Stimulated activated CD8-positive, alpha-beta memory T cell treated with anti-CD3 and anti-CD28 coated beads, Interleukin-15, amount 100 ng/mL, for 1 hour (primary cell): ENCODE data around the gene GNAO1.

Experiments
- DNase-seq: peaks from one replicate; pipeline ENCODE4 v3.0.0-alpha.2; 2020; ENCODE audit warnings: low read depth

Gene GNAO1

GRCh38 chr16:56198006-56198754 is 6.9 kb downstream of the GNAO1 start:
- no peak for DNase-seq

GRCh38 chr16:56198755-56199114 is 7.4 kb downstream of the GNAO1 start:
- DNase-seq: no peak

- DNase-seq: no peak
Observed at GRCh38 chr16:56199164-56199563, 7.9 kb downstream of the GNAO1 start.

- no peak for DNase-seq
Observed at GRCh38 chr16:56201030-56201429, 9.7 kb downstream of the GNAO1 start.

GRCh38 chr16:56202036-56202435 is 10.7 kb downstream of the GNAO1 start:
- no peak for DNase-seq

GRCh38 chr16:56203052-56203451 is 11.8 kb downstream of the GNAO1 start:
- no peak for DNase-seq

- DNase-seq: no peak
Observed at GRCh38 chr16:56204816-56205215, 13.5 kb downstream of the GNAO1 start.

- DNase-seq: no peak
Observed at GRCh38 chr16:56206951-56207350, 15.7 kb downstream of the GNAO1 start.

- DNase-seq: no peak
Observed at GRCh38 chr16:56207421-56207820, 16.1 kb downstream of the GNAO1 start.

- DNase-seq: no peak
Observed at GRCh38 chr16:56211435-56211981, 20.2 kb downstream of the GNAO1 start.

- DNase-seq: no peak
Observed at GRCh38 chr16:56212144-56212543, 20.9 kb downstream of the GNAO1 start.

- DNase-seq: no peak
Observed at GRCh38 chr16:56221995-56222394, 30.7 kb downstream of the GNAO1 start.

- no peak for DNase-seq
Observed at GRCh38 chr16:56222474-56222997, 31.2 kb downstream of the GNAO1 start.

GRCh38 chr16:56225017-56225742 is 33.9 kb downstream of the GNAO1 start:
- DNase-seq: no peak

GRCh38 chr16:56226187-56226586 is 34.9 kb downstream of the GNAO1 start:
- no peak for DNase-seq

- DNase-seq: no peak
Observed at GRCh38 chr16:56226845-56227525, 35.7 kb downstream of the GNAO1 start.

GRCh38 chr16:56227936-56228335 is 36.6 kb downstream of the GNAO1 start:
- DNase-seq: no peak

- no peak for DNase-seq
Observed at GRCh38 chr16:56228476-56228875, 37.2 kb downstream of the GNAO1 start.

GRCh38 chr16:56233795-56234566 is 42.7 kb downstream of the GNAO1 start:
- DNase-seq: no peak

- DNase-seq: no peak
Observed at GRCh38 chr16:56234737-56235136, 43.4 kb downstream of the GNAO1 start.

GRCh38 chr16:56237451-56237930 is 46.2 kb downstream of the GNAO1 start:
- no peak for DNase-seq

GRCh38 chr16:56238188-56238587 is 46.9 kb downstream of the GNAO1 start:
- DNase-seq: no peak
